ENCODE results near the gene TMEM43. TPM values are rescaled to one million over a fixed set of nuclear protein-coding genes. Genes with fewer than 3 reads are reported as not detected.
"Not testable (repeated sequence)": the region's sequence is repeated elsewhere in the genome, so short reads cannot be mapped to it uniquely, and the experiment has no call there.

The TMEM43 gene
- total and polyA plus RNA-seq, 10 of the 15 experiments (the other 5 are each of a cell fraction or from before 2014, with no cell fraction given): 7.2 to 33.0 (median 18.5) TPM

DNA sequence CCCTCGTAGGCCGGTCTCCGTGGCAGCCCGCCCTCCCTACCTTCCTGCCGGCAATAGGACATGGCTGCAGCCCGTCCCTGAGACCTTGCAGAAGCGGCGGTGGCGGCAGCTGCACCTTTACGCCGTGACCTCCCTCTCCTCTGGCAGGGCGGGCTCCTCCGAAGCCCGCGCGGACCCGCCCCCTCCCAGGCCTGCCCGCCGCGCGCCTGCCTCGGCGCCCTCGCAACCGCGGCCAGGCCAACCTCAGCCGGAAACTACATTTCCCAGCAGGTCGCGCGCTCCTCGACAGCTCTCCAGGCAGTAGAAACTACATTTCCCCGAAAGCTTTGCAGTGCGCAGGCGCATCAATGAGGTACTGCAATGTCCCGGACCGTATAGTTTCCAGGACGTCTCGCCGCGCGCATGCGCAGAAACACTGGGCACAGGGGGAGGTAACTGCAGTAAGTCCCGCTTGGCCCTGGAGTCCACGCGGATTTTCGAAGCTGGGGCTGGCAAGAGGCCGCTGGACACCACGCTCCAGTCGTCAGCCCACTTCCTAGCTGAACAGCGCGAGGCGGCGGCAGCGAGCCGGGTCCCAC, at the start of gene TMEM43, which contains the start of gene CHCHD4 (continued):
- TF ChIP-seq, protein P1, sequence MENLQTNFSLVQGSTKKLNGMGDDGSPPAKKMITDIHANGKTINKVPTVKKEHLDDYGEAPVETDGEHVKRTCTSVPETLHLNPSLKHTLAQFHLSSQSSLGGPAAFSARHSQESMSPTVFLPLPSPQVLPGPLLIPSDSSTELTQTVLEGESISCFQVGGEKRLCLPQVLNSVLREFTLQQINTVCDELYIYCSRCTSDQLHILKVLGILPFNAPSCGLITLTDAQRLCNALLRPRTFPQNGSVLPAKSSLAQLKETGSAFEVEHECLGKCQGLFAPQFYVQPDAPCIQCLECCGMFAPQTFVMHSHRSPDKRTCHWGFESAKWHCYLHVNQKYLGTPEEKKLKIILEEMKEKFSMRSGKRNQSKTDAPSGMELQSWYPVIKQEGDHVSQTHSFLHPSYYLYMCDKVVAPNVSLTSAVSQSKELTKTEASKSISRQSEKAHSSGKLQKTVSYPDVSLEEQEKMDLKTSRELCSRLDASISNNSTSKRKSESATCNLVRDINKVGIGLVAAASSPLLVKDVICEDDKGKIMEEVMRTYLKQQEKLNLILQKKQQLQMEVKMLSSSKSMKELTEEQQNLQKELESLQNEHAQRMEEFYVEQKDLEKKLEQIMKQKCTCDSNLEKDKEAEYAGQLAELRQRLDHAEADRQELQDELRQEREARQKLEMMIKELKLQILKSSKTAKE (IDR thresholded peaks at IDR 0.05; ENCODE audit: low read depth, poor library complexity, severe bottlenecking): no peak
- TF ChIP-seq, protein P2, sequence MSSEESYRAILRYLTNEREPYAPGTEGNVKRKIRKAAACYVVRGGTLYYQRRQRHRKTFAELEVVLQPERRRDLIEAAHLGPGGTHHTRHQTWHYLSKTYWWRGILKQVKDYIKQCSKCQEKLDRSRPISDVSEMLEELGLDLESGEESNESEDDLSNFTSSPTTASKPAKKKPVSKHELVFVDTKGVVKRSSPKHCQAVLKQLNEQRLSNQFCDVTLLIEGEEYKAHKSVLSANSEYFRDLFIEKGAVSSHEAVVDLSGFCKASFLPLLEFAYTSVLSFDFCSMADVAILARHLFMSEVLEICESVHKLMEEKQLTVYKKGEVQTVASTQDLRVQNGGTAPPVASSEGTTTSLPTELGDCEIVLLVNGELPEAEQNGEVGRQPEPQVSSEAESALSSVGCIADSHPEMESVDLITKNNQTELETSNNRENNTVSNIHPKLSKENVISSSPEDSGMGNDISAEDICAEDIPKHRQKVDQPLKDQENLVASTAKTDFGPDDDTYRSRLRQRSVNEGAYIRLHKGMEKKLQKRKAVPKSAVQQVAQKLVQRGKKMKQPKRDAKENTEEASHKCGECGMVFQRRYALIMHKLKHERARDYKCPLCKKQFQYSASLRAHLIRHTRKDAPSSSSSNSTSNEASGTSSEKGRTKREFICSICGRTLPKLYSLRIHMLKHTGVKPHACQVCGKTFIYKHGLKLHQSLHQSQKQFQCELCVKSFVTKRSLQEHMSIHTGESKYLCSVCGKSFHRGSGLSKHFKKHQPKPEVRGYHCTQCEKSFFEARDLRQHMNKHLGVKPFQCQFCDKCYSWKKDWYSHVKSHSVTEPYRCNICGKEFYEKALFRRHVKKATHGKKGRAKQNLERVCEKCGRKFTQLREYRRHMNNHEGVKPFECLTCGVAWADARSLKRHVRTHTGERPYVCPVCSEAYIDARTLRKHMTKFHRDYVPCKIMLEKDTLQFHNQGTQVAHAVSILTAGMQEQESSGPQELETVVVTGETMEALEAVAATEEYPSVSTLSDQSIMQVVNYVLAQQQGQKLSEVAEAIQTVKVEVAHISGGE (CRISPR knock-in tag; IDR thresholded peaks at IDR 0.05): no peak

DNA sequence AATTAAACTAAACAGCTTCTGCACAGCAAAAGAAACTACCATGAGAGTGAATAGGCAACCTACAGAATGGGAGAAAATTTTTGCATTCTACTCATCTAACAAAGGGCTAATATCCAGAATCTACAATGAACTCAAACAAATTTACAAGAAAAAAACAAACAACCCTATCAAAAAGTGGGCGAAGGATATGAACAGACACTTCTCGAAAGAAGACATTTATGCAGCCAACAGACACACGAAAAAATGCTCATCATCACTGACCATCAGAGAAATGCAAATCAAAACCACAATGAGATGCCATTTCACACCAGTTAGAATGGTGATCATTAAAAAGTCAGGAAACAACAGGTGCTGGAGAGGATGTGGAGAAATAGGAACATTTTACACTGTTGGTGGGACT, 49.6 kb upstream of the TMEM43 start:
- SMC1A ChIA-PET (ENCODE audit: uncharacterized antibody, unreplicated experiment); RAD21 ChIA-PET (ENCODE audit: unreplicated experiment); H2AFZ ChIP-seq (ENCODE audit: control insufficient read depth, low read depth, low read length); BruUV-seq (replicated peaks); in situ Hi-C loops (cut with MboI); ATAC-seq; H3K79me2 ChIP-seq (ENCODE audit: control insufficient read depth, insufficient read depth, low read length); H4K20me1 ChIP-seq (ENCODE audit: control insufficient read depth, insufficient read depth); FAIRE-seq; H3K4me3 ChIP-seq; DNase-seq (ENCODE audit: low read depth, low spot score); H3K9ac ChIP-seq (ENCODE audit: control insufficient read depth, insufficient read depth, low read length); H3K4me1 ChIP-seq (ENCODE audit: control insufficient read depth, insufficient read depth, low read length); H3K27me3 ChIP-seq (replicated peaks in 1 of 2; ENCODE audit: control insufficient read depth in 2 of 2, insufficient read depth in 2 of 2, low read length in 1 of 2); CTCF ChIA-PET; POLR2A ChIA-PET; intact Hi-C loops (cut with micrococcal nuclease; ENCODE audit: unreplicated experiment); H3K4me2 ChIP-seq (ENCODE audit: control insufficient read depth, insufficient read depth); H3K36me3 ChIP-seq (ENCODE audit: control insufficient read depth in 2 of 2, insufficient read depth in 2 of 2, low read length in 1 of 2); H3K9me3 ChIP-seq (replicated peaks; ENCODE audit: control insufficient read depth, insufficient read depth, low read length); H3K27ac ChIP-seq (ENCODE audit: control insufficient read depth, insufficient read depth): not testable (repeated sequence)
- WGBS (ENCODE audit: insufficient coverage, insufficient replicate concordance, low lambda C conversion rate, missing lambda C conversion rate): 38% methylated on average over 3 of the region's 3 CpGs
